Tibial nerve (tissue), 4 donors: ENCODE results near the gene SKI.
A peak's percentile ranks its signal among the peaks of the same experiment; 100 is the strongest.

Experiments used
- CTCF ChIP-seq, 5 experiments: fragments of 200-600 bp in 3 of 5; fragments of 450-650 bp in 2 of 5; sonication (generic) in 3 of 5; IDR thresholded peaks; one replicate each; pipeline ENCODE4 v1.5.1; 2016 to 2019; ENCODE audit warnings: antibody characterized with exemption in 5 of 5, mild to moderate bottlenecking in 3 of 5, moderate library complexity in 2 of 5
- EP300 ChIP-seq, 2 donors: sonication (generic); formaldehyde crosslinking; IDR thresholded peaks; one replicate each; pipeline ENCODE4 v1.6.1; 2017; ENCODE audit warnings: antibody characterized with exemption in 2 of 2, mild to moderate bottlenecking in 1 of 2
- POLR2A ChIP-seq, 2 donors: fragments of 450-650 bp; IDR thresholded peaks; one replicate each; pipeline ENCODE4 v1.6.1; 2017; ENCODE audit warnings: antibody characterized with exemption in 2 of 2, mild to moderate bottlenecking in 2 of 2, moderate library complexity in 2 of 2

- TF ChIP-seq POLR2A (IDR thresholded peaks at IDR 0.05) (no peak), CTCF (IDR thresholded peaks at IDR 0.05) (no peak), EP300 (IDR thresholded peaks at IDR 0.05) (peak in 1 of 2 donors; percentile 11)
Measured at GRCh38 chr1:2275796-2276536, 47.8 kb downstream of the SKI start.
